Measurements from ENCODE around the gene ZNF653. TPM values are rescaled to one million over a fixed set of nuclear protein-coding genes. Genes with fewer than 3 reads are reported as not detected.
"Not testable (repeated sequence)": the region's sequence is repeated elsewhere in the genome, so short reads cannot be mapped to it uniquely, and the experiment has no call there.

ZNF653 gene
- total RNA-seq, 2 experiments from 2014 or later, result 7.4 to 7.5 TPM

- Mint-ChIP-seq H3K27ac (peak overlapping the region; percentile 84), H3K36me3 (ENCODE audit: low read depth) (peaks cover 32% of the 10 kb centered on the region), H3K4me1 (ENCODE audit: low read depth) (peaks cover 21% of the 10 kb centered on the region), H3K27me3 (no peaks in the 10 kb centered on the region), H3K9me3 (no peaks in the 10 kb centered on the region), H3K4me3 (peak overlapping the region; percentile 96)
- no peaks in the 10 kb centered on the region for H3K27me3 ChIP-seq (ENCODE audit: control insufficient read depth in 1 of 2, insufficient read depth in 2 of 2, low read length in 2 of 2)
- intact Hi-C loops (cut with DNase I, micrococcal nuclease), result loop anchor here (1.0 to 10.0 kb wide), 8 partner anchors 48 to 303 kb away; partner anchors contain the start of genes CCDC159 (in 2 of the 2), ELAVL3 (in 2 of the 2), TMEM205 (in 2 of the 2) and ZNF823 (in 1 of the 2)
- H3K36me3 ChIP-seq (ENCODE audit: insufficient read depth, low read length), result peaks cover 21% of the 10 kb centered on the region
- TF ChIP-seq, protein P1, sequence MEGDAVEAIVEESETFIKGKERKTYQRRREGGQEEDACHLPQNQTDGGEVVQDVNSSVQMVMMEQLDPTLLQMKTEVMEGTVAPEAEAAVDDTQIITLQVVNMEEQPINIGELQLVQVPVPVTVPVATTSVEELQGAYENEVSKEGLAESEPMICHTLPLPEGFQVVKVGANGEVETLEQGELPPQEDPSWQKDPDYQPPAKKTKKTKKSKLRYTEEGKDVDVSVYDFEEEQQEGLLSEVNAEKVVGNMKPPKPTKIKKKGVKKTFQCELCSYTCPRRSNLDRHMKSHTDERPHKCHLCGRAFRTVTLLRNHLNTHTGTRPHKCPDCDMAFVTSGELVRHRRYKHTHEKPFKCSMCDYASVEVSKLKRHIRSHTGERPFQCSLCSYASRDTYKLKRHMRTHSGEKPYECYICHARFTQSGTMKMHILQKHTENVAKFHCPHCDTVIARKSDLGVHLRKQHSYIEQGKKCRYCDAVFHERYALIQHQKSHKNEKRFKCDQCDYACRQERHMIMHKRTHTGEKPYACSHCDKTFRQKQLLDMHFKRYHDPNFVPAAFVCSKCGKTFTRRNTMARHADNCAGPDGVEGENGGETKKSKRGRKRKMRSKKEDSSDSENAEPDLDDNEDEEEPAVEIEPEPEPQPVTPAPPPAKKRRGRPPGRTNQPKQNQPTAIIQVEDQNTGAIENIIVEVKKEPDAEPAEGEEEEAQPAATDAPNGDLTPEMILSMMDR (IDR thresholded peaks at IDR 0.05), result no peak
- H3K9me3 ChIP-seq (ENCODE audit: control insufficient read depth in 1 of 2, insufficient read depth in 1 of 2, low read length in 2 of 2), result no peaks in the 10 kb centered on the region
- ChIA-PET CTCF (interaction anchor here (0.6 to 3.7 kb wide), 15 partner anchors 8 to 776 kb away, joined by 3 to 38 read pairs (median 6); partner anchors contain the start of genes CCDC159, SWSAP1 and TMEM205), POLR2A (interaction anchor here (0.6 to 1.7 kb wide), 8 partner anchors 13 to 553 kb away, joined by 3 to 40 read pairs (median 6); partner anchors contain the start of genes ELOF1 and SWSAP1)
- peak; percentile 2 for ATAC-seq (ENCODE audit: poor library complexity)
- H3K27ac ChIP-seq (ENCODE audit: low read depth in 1 of 2, low read length in 2 of 2), result peak overlapping the region; percentile 58 to 83
- peak overlapping the region; percentile 90 for H3K4me3 ChIP-seq (ENCODE audit: low read length)
- peaks cover 26% of the 10 kb centered on the region for H3K4me1 ChIP-seq (ENCODE audit: insufficient read depth, low read length)
- no peak for DNase-seq
Observed at GRCh38 chr19:11434703-11435056, 71.0 kb downstream of the ZNF653 start.

DNA sequence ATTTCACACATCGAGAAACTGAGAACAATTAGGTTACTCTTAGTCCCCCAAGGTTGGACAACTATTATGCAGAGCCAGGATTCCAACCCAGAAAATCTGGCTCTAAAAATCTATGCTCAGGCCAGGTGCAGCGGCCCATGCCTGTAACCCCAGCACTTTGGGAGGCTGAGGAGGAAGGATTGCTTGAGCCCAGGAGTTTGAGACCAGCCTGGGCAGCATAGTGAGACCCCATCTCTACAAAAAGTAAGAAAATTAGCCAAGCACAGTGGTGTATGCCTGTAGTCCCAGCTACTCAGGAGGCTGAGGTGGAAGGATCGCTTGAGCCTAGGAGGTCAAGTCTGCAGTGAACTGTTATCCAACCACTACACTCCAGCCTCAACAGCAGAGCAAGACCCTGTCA is 72.1 kb downstream of the ZNF653 start:
- H3K9me3 Mint-ChIP-seq; H3K27me3 Mint-ChIP-seq; POLR2A ChIA-PET; H3K9me3 ChIP-seq (ENCODE audit: control insufficient read depth in 1 of 2, insufficient read depth in 1 of 2, low read length in 2 of 2); ATAC-seq (ENCODE audit: poor library complexity); H3K27me3 ChIP-seq (ENCODE audit: control insufficient read depth in 1 of 2, insufficient read depth in 2 of 2, low read length in 2 of 2); H3K27ac Mint-ChIP-seq; H3K27ac ChIP-seq (ENCODE audit: low read depth in 1 of 2, low read length in 2 of 2); H3K4me3 ChIP-seq (ENCODE audit: low read length); H3K4me3 Mint-ChIP-seq; DNase-seq; CTCF ChIA-PET: not testable (repeated sequence)
- Histone ChIP-seq H3K4me1 (ENCODE audit: insufficient read depth, low read length) (peaks cover 26% of the 10 kb centered on the region), H3K36me3 (ENCODE audit: insufficient read depth, low read length) (peaks cover 17% of the 10 kb centered on the region)
- intact Hi-C loops (cut with DNase I, micrococcal nuclease), result loop anchor here (5.0 to 10.0 kb wide), 3 partner anchors 51 to 304 kb away; partner anchors contain the start of genes ELAVL3 (in 1 of the 2) and ZNF823 (in 1 of the 2)
- H3K36me3 Mint-ChIP-seq (ENCODE audit: low read depth), result peaks cover 27% of the 10 kb centered on the region
- peaks cover 21% of the 10 kb centered on the region for H3K4me1 Mint-ChIP-seq (ENCODE audit: low read depth)

Small RNA genes within 50 kb of the gene (microRNA-seq; reads per million reads assigned to microRNA genes)
- gene MIR7974 (ENCODE audit: borderline microRNAs expressed, borderline replicate concordance), result not detected

Other genes starting within 250 kb of the ZNF653 start
- gene DOCK6, start 243.3 kb downstream of the ZNF653 start, total RNA-seq, result under 1 TPM; 0.14 to 0.38 TPM
- not detected for gene TSPAN16, start 209.7 kb downstream of the ZNF653 start, total RNA-seq
- gene RAB3D, start 166.2 kb downstream of the ZNF653 start, total RNA-seq, result 1 to 10 TPM; 1.2 to 2.2 TPM
- gene TMEM205, start 159.6 kb downstream of the ZNF653 start, total RNA-seq, result 10 to 100 TPM in 1 of 2 experiments, 1 to 10 TPM in 1; 8.8 to 10.4 TPM
- gene CCDC159, start 159.3 kb downstream of the ZNF653 start, total RNA-seq, result 10 to 100 TPM; 35.5 to 42.4 TPM
- gene PLPPR2, start 150.4 kb downstream of the ZNF653 start, total RNA-seq, result 1 to 10 TPM; 8.2 TPM
- 1 to 10 TPM; 2.6 to 2.7 TPM for gene SWSAP1, start 131.2 kb downstream of the ZNF653 start, total RNA-seq
- gene EPOR, start 121.5 kb downstream of the ZNF653 start, total RNA-seq, result 10 to 100 TPM; 10.9 to 11.3 TPM
- gene RGL3, start 86.5 kb downstream of the ZNF653 start, total RNA-seq, result not detected
- not detected for gene ODAD3, start 70.7 kb downstream of the ZNF653 start, total RNA-seq
- 100 to 1,000 TPM; 257 to 260 TPM for gene PRKCSH, start 70.2 kb downstream of the ZNF653 start, total RNA-seq
- gene ELAVL3, start 24.8 kb downstream of the ZNF653 start, total RNA-seq, result under 1 TPM in 1 of 2 experiments, not detected in 1; 0.66 TPM
- gene ECSIT, start 23.3 kb upstream of the ZNF653 start, total RNA-seq, result 10 to 100 TPM; 27.2 to 27.4 TPM
- gene CNN1, start 33.0 kb upstream of the ZNF653 start, total RNA-seq, result not detected
- gene ELOF1, start 53.4 kb upstream of the ZNF653 start, total RNA-seq, result 10 to 100 TPM; 31.8 to 33.2 TPM
- 10 to 100 TPM; 13.4 to 15.3 TPM for gene ACP5, start 71.8 kb upstream of the ZNF653 start, total RNA-seq
- gene ZNF627, start 91.6 kb upstream of the ZNF653 start, total RNA-seq, result 10 to 100 TPM; 11.7 to 12.7 TPM
- gene ZNF823, start 233.1 kb upstream of the ZNF653 start, total RNA-seq, result 1 to 10 TPM; 1.7 to 2.2 TPM

Measured in CD4-positive, alpha-beta T cell (primary cell).